ENCODE results near the gene CCL20. TPM values are rescaled to one million over a fixed set of nuclear protein-coding genes. Genes with fewer than 3 reads are reported as not detected.

Gene CCL20
- total and polyA plus RNA-seq, 2 of the 13 experiments (the other 11 are each of a cell fraction or from before 2014, with no cell fraction given) = 223 to 903 TPM

DNA sequence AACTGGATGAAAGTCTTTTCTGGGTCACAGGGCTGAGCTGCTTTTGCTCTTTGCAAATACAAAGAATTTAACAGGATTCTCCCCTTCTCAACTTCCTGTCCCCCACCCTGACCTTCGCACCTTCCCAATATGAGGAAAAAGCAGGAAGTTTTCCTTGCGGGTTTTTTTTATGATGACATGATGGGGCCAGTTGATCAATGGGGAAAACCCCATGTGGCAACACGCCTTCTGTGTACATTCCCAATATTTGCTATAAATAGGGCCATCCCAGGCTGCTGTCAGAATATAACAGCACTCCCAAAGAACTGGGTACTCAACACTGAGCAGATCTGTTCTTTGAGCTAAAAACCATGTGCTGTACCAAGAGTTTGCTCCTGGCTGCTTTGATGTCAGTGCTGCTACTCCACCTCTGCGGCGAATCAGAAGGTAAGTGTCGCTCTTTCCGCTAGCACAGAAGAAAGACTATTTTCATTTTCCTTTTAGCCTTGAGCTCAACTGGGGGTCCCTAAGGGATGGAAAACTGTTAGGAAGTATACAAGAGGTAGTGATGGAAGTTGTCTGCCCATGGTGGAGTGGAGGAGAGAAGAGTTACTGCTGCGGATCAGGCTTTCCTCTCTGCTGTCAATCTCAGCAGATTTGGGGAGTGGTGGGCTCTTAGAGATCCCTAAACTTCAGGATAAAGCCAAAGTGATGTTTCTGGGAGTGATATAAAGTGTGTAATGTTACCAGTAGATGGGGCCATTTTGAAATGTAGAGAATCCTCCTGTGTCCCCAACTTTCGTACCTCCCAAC lies at the start of gene CCL20 (continued):
- TF ChIP-seq, protein P1, sequence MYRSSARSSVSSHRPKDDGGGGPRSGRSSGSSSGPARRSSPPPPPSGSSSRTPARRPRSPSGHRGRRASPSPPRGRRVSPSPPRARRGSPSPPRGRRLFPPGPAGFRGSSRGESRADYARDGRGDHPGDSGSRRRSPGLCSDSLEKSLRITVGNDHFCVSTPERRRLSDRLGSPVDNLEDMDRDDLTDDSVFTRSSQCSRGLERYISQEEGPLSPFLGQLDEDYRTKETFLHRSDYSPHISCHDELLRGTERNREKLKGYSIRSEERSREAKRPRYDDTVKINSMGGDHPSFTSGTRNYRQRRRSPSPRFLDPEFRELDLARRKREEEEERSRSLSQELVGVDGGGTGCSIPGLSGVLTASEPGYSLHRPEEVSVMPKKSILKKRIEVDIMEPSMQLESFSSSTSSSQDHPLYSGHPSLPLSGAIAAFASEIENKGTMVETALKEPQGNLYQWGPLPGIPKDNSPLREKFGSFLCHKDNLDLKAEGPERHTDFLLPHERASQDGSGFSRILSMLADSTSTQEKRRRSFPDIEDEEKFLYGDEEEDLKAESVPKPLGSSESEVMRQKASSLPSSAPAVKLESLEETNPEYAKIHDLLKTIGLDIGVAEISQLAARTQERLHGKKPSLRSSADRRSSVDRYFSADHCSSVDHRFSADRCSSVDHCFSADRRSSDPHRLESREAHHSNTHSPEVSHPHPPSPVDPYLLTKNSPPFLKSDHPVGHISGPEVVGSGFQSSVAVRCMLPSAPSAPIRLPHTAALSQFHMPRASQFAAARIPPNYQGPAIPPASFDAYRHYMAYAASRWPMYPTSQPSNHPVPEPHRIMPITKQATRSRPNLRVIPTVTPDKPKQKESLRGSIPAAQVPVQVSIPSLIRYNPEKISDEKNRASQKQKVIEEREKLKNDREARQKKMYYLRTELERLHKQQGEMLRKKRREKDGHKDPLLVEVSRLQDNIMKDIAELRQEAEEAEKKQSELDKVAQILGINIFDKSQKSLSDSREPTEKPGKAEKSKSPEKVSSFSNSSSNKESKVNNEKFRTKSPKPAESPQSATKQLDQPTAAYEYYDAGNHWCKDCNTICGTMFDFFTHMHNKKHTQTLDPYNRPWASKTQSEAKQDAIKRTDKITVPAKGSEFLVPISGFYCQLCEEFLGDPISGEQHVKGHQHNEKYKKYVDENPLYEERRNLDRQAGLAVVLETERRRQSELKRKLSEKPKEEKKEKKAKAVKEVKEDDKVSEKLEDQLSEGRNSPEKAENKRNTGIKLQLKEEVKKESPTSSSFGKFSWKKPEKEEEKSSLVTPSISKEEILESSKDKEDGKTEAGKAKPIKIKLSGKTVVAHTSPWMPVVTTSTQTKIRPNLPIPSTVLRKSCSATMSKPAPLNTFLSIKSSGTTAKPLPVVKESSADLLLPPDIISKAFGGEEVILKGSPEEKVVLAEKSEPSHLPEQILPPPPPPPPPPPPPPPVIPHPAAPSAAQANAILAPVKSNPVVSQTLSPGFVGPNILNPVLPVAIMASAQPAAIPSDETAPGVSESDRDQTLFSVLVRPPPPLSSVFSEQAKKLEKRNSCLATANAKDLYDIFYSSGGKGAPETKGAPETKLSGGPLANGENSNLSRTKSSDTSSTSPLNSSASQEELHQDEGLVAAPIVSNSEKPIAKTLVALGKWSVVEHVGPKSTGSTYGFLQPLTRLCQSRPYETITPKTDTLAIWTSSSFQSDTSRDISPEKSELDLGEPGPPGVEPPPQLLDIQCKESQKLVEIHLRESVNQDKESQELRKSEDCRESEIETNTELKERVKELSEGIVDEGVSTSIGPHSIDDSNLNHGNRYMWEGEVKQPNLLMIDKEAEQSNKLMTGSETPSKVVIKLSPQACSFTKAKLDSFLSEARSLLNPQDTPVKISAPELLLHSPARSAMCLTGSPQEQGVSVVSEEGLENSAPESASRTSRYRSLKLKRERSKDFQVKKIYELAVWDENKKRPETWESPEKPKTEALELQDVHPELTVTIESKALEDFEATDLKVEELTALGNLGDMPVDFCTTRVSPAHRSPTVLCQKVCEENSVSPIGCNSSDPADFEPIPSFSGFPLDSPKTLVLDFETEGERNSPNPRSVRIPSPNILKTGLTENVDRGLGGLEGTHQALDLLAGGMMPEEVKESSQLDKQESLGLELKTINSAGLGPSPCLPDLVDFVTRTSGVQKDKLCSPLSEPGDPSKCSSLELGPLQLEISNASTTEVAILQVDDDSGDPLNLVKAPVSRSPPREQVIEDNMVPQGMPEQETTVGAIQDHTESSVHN (CRISPR knock-in tag; IDR thresholded peaks at IDR 0.05) = peak; percentile 75; the same call in 1 of the 2 replicates
- TF ChIP-seq FOXK2 (IDR thresholded peaks at IDR 0.05) (peak; percentile 87), TCF7L2 (IDR thresholded peaks at IDR 0.05; ENCODE audit: low read depth, low read length) (peak; percentile 86), ZNF782 (CRISPR knock-in tag; IDR thresholded peaks at IDR 0.05; ENCODE audit: borderline replicate concordance) (no peak), NR3C1 (CRISPR knock-in tag; IDR thresholded peaks at IDR 0.05) (no peak), CEBPB (IDR thresholded peaks at IDR 0.05; ENCODE audit: borderline replicate concordance, low read depth, low read length) (peak; percentile 96), MAZ (IDR thresholded peaks at IDR 0.05; ENCODE audit: borderline replicate concordance, low read depth, low read length) (peak; percentile 41; the same call in 1 of the 2 replicates), MAZ (CRISPR knock-in tag; IDR thresholded peaks at IDR 0.05; ENCODE audit: low read depth) (peak; percentile 24), MYNN (CRISPR knock-in tag; IDR thresholded peaks at IDR 0.05; ENCODE audit: low read depth) (no peak), ZNF207 (IDR thresholded peaks at IDR 0.05; ENCODE audit: borderline replicate concordance) (no peak), SMYD3 (CRISPR knock-in tag; IDR thresholded peaks at IDR 0.05) (0 out of 2 replicates have a peak, but pooled peaks have one; percentile 44), ZNF674 (CRISPR knock-in tag; IDR thresholded peaks at IDR 0.05; ENCODE audit: low read depth) (0 out of 2 replicates have a peak, but pooled peaks have one; percentile 82), ZNF251 (CRISPR knock-in tag; IDR thresholded peaks at IDR 0.05) (no peak), CCDC6 (CRISPR knock-in tag; IDR thresholded peaks at IDR 0.05) (peak; percentile 95; the same call in 1 of the 2 replicates), ZNF484 (CRISPR knock-in tag; IDR thresholded peaks at IDR 0.05; ENCODE audit: borderline replicate concordance, low read depth) (no peak), SRF (IDR thresholded peaks at IDR 0.05; ENCODE audit: low read depth, low read length) (no peak; the same call in none of the 2 replicates)
- TF ChIP-seq, protein P2, sequence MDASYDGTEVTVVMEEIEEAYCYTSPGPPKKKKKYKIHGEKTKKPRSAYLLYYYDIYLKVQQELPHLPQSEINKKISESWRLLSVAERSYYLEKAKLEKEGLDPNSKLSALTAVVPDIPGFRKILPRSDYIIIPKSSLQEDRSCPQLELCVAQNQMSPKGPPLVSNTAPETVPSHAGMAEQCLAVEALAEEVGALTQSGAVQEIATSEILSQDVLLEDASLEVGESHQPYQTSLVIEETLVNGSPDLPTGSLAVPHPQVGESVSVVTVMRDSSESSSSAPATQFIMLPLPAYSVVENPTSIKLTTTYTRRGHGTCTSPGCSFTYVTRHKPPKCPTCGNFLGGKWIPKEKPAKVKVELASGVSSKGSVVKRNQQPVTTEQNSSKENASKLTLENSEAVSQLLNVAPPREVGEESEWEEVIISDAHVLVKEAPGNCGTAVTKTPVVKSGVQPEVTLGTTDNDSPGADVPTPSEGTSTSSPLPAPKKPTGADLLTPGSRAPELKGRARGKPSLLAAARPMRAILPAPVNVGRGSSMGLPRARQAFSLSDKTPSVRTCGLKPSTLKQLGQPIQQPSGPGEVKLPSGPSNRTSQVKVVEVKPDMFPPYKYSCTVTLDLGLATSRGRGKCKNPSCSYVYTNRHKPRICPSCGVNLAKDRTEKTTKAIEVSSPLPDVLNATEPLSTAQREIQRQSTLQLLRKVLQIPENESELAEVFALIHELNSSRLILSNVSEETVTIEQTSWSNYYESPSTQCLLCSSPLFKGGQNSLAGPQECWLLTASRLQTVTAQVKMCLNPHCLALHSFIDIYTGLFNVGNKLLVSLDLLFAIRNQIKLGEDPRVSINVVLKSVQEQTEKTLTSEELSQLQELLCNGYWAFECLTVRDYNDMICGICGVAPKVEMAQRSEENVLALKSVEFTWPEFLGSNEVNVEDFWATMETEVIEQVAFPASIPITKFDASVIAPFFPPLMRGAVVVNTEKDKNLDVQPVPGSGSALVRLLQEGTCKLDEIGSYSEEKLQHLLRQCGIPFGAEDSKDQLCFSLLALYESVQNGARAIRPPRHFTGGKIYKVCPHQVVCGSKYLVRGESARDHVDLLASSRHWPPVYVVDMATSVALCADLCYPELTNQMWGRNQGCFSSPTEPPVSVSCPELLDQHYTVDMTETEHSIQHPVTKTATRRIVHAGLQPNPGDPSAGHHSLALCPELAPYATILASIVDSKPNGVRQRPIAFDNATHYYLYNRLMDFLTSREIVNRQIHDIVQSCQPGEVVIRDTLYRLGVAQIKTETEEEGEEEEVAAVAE (CRISPR knock-in tag; IDR thresholded peaks at IDR 0.05; ENCODE audit: borderline replicate concordance) = peak; percentile 73; the same call in 1 of the 2 replicates
